H1 (cell line): ENCODE data around the gene THOC6. TPM values are rescaled to one million over a fixed set of nuclear protein-coding genes. Genes with fewer than 3 reads are reported as not detected.
A peak's percentile ranks its signal among the peaks of the same experiment; 100 is the strongest.

Source experiments
- CTCF ChIA-PET: fragments of 300-600 bp; sonication (Branson Sonifier 250); formaldehyde crosslinking; loops from one replicate; lab custom pipeline; 2021; ENCODE audit not compliant: partially characterized antibody; lab: Charles Lee
- POLR2A ChIA-PET: fragments of 300-600 bp; sonication (Branson Sonifier 250); formaldehyde crosslinking; loops from one replicate; lab custom pipeline; 2021; ENCODE audit warnings: inconsistent platforms; ENCODE audit not compliant: partially characterized antibody; lab: Charles Lee
- DNase-seq, 2 experiments: peaks; one replicate each; pipeline versions ENCODE4 v3.0.0 to v3.0.0-alpha.2; 2010 to 2022; ENCODE audit warnings: low spot score in 2 of 2, low read depth in 1 of 2, mixed read lengths in 1 of 2
- FAIRE-seq: peaks from 2 replicates; lab custom pipeline; 2011; peaks lifted over from hg19 to GRCh38; lab: Jason Lieb, UNC
- H2AFZ ChIP-seq: 2 replicates; pipeline ENCODE4 v1.8.1; 2012; ENCODE audit warnings: low read length, inconsistent platforms
- H2AK5ac ChIP-seq: 2 replicates; pipeline ENCODE4 v1.6.1; 2013; ENCODE audit warnings: low read depth, low read length
- H2BK120ac ChIP-seq: replicated peaks from 2 replicates; pipeline ENCODE3; 2013; ENCODE audit warnings: low read depth, low read length, inconsistent platforms
- H2BK12ac ChIP-seq: 2 replicates; pipeline ENCODE4 v1.6.1; 2013; ENCODE audit warnings: low read depth, low read length
- H2BK15ac ChIP-seq: 2 replicates; pipeline ENCODE4 v1.6.1; 2013; ENCODE audit warnings: low read length
- H2BK20ac ChIP-seq: 2 replicates; pipeline ENCODE4 v1.6.1; 2013; ENCODE audit warnings: low read length
- H2BK5ac ChIP-seq: 2 replicates; pipeline ENCODE4 v1.6.1; 2013; ENCODE audit warnings: low read depth, low read length
- H3K14ac ChIP-seq: 2 replicates; pipeline ENCODE4 v1.6.1; 2013; ENCODE audit warnings: inconsistent platforms; ENCODE audit not compliant: insufficient read length
- H3K18ac ChIP-seq: 2 replicates; pipeline ENCODE4 v1.6.1; 2013; ENCODE audit warnings: low read length; ENCODE audit errors: extremely low read depth
- H3K23ac ChIP-seq: 2 replicates; pipeline ENCODE4 v1.6.1; 2013; ENCODE audit warnings: inconsistent platforms; ENCODE audit not compliant: insufficient read length
- H3K23me2 ChIP-seq: 2 replicates; pipeline ENCODE4 v1.6.1; 2013; ENCODE audit warnings: low read depth, low read length
- H3K27ac ChIP-seq: 2 replicates; pipeline ENCODE4 v1.6.1; 2011; ENCODE audit warnings: low read depth, low read length, inconsistent platforms
- H3K27me3 ChIP-seq, 4 experiments: replicated peaks in 1 of 4; 1 replicate in 1 of 4; 2 replicates in 3 of 4; pipeline versions ENCODE4 v1.6.1 to v1.8.1; 2011 to 2013; ENCODE audit warnings: low read length in 3 of 4, mild to moderate bottlenecking in 3 of 4, inconsistent platforms in 2 of 4, mixed read lengths in 2 of 4, moderate library complexity in 1 of 4; ENCODE audit not compliant: control insufficient read depth in 3 of 4, insufficient read depth in 3 of 4; ENCODE audit errors: extremely low read depth in 1 of 4
- H3K36me3 ChIP-seq, 4 experiments: 2 replicates each; pipeline versions ENCODE4 v1.6.1 to v1.8.1; 2011 to 2013; ENCODE audit warnings: mild to moderate bottlenecking in 4 of 4, low read length in 3 of 4, moderate library complexity in 2 of 4, control low read depth in 1 of 4, inconsistent platforms in 1 of 4; ENCODE audit not compliant: insufficient read depth in 4 of 4, control insufficient read depth in 2 of 4
- H3K4ac ChIP-seq: replicated peaks from 2 replicates; pipeline ENCODE3; 2013; ENCODE audit warnings: low read length, low read depth, mixed read lengths, inconsistent platforms; ENCODE audit not compliant: insufficient read length
- H3K4me1 ChIP-seq, 4 experiments: replicated peaks in 1 of 4; 1 replicate in 1 of 4; 2 replicates in 3 of 4; pipeline versions ENCODE4 v1.6.1 to v1.8.1; 2011 to 2013; ENCODE audit warnings: low read length in 3 of 4, inconsistent platforms in 2 of 4, mixed read lengths in 1 of 4; ENCODE audit not compliant: insufficient read depth in 4 of 4, control insufficient read depth in 3 of 4
- H3K4me2 ChIP-seq, 2 experiments: 2 replicates each; pipeline versions ENCODE4 v1.6.1 to v1.8.1; 2011 to 2013; ENCODE audit warnings: low read depth in 2 of 2, low read length in 2 of 2, control low read depth in 1 of 2, inconsistent platforms in 1 of 2, mild to moderate bottlenecking in 1 of 2; ENCODE audit not compliant: insufficient read depth in 1 of 2
- H3K4me3 ChIP-seq, 4 experiments: fragments of 200-600, 300-600 bp in 1 of 4; sonication (generic), shearing (Covaris generic), sonication (Bioruptor Twin) in 1 of 4; 2 replicates each; pipeline versions ENCODE4 v1.5.1 to v1.8.1; 2011 to 2016; ENCODE audit warnings: low read length in 4 of 4, low read depth in 3 of 4, control low read depth in 2 of 4, inconsistent platforms in 2 of 4, mild to moderate bottlenecking in 2 of 4, mixed read lengths in 1 of 4, moderate library complexity in 1 of 4; ENCODE audit not compliant: insufficient read depth in 2 of 4; ENCODE audit errors: extremely low read depth in 1 of 4
- H3K56ac ChIP-seq: replicated peaks from 2 replicates; pipeline ENCODE3; 2013; ENCODE audit warnings: low read depth, mild to moderate bottlenecking, mixed read lengths, low read length, inconsistent platforms; ENCODE audit not compliant: insufficient read length
- H3K79me1 ChIP-seq: 2 replicates; pipeline ENCODE4 v1.6.1; 2013; ENCODE audit warnings: low read depth, low read length, control low read depth
- H3K79me2 ChIP-seq, 2 experiments: 2 replicates each; pipeline versions ENCODE4 v1.6.1 to v1.8.1; 2012 to 2013; ENCODE audit warnings: low read length in 2 of 2, mild to moderate bottlenecking in 2 of 2, inconsistent platforms in 1 of 2; ENCODE audit not compliant: insufficient read depth in 2 of 2, control insufficient read depth in 1 of 2
- H3K9ac ChIP-seq, 4 experiments: replicated peaks in 1 of 4; 1 replicate in 1 of 4; 2 replicates in 3 of 4; pipeline versions ENCODE4 v1.6.1 to v1.8.1; 2011 to 2013; ENCODE audit warnings: low read depth in 3 of 4, low read length in 3 of 4, control low read depth in 2 of 4, mild to moderate bottlenecking in 2 of 4, moderate library complexity in 2 of 4, inconsistent platforms in 1 of 4; ENCODE audit errors: extremely low read depth in 1 of 4
- H3K9me3 ChIP-seq, 2 experiments: 2 replicates each; pipeline versions ENCODE4 v1.6.1 to v1.8.1; 2012 to 2013; ENCODE audit warnings: mild to moderate bottlenecking in 2 of 2, moderate library complexity in 2 of 2, control low read depth in 1 of 2, inconsistent platforms in 1 of 2, low read depth in 1 of 2, low read length in 1 of 2, mixed read lengths in 1 of 2; ENCODE audit not compliant: insufficient read depth in 2 of 2
- H4K20me1 ChIP-seq, 2 experiments: replicated peaks in 1 of 2; 2 replicates each; pipeline versions ENCODE3 to v1.8.1; 2011 to 2013; ENCODE audit warnings: inconsistent platforms in 2 of 2, low read length in 2 of 2, mild to moderate bottlenecking in 1 of 2; ENCODE audit not compliant: insufficient read depth in 2 of 2, control insufficient read depth in 1 of 2
- H4K5ac ChIP-seq: 2 replicates; pipeline ENCODE4 v1.6.1; 2013; ENCODE audit warnings: low read length, low read depth, mixed read lengths, inconsistent platforms; ENCODE audit not compliant: insufficient read length
- H4K8ac ChIP-seq: 2 replicates; pipeline ENCODE4 v1.8.0; 2013; ENCODE audit warnings: mild to moderate bottlenecking, moderate library complexity, low read length, inconsistent platforms; ENCODE audit not compliant: insufficient read depth; ENCODE audit errors: extremely low read depth
- H4K91ac ChIP-seq: replicated peaks from 2 replicates; pipeline ENCODE3; 2013; ENCODE audit warnings: low read length, mixed read lengths, inconsistent platforms; ENCODE audit not compliant: insufficient read length
- ATF3 ChIP-seq: IDR thresholded peaks from 2 replicates; pipeline ENCODE4 v1.6.1; 2011; ENCODE audit warnings: low read depth, mild to moderate bottlenecking, low read length; ENCODE audit not compliant: insufficient read depth
- CBX8 ChIP-seq: fragments of 300-800, 300-1000 bp; sonication (generic); IDR thresholded peaks from 2 replicates; pipeline ENCODE4 v1.7.1; 2016; ENCODE audit warnings: low read depth, low read length, borderline replicate concordance
- CEBPB ChIP-seq: IDR thresholded peaks from 2 replicates; pipeline ENCODE4 v1.6.1; 2012; ENCODE audit warnings: low read depth, low read length
- CREB1 ChIP-seq: IDR thresholded peaks from 2 replicates; pipeline ENCODE4 v1.6.1; 2012; ENCODE audit warnings: inconsistent platforms
- E2F6 ChIP-seq: IDR thresholded peaks from 2 replicates; pipeline ENCODE4 v1.6.1; 2012; ENCODE audit warnings: inconsistent platforms
- JUND ChIP-seq: IDR thresholded peaks from 2 replicates; pipeline ENCODE4 v1.6.1; 2011; ENCODE audit warnings: mild to moderate bottlenecking, improper control_type of control experiment, low read length
- KDM5A ChIP-seq: fragments of 200-600 bp; IDR thresholded peaks from 2 replicates; pipeline ENCODE4 v1.7.1; 2012; ENCODE audit warnings: mild to moderate bottlenecking, low read length, inconsistent platforms, mixed read lengths
- MAX ChIP-seq: IDR thresholded peaks from 2 replicates; pipeline ENCODE4 v1.6.1; 2012; ENCODE audit warnings: inconsistent platforms
- POLR2AphosphoS5 ChIP-seq: IDR thresholded peaks from 2 replicates; pipeline ENCODE4 v1.6.1; 2011; ENCODE audit warnings: low read depth, low read length
- TCF12 ChIP-seq: IDR thresholded peaks from 2 replicates; pipeline ENCODE4 v1.6.1; 2011; ENCODE audit warnings: low read depth, mild to moderate bottlenecking, low read length
- WGBS, 2 experiments: shearing (Covaris generic) in 1 of 2; methylation state at CpG; one replicate each; pipeline versions ENCODE4 v1.1.6 to v1.1.7; 2013 to 2015; ENCODE audit warnings: low lambda C conversion rate in 2 of 2, mixed read lengths in 2 of 2, inconsistent platforms in 1 of 2, low coverage in 1 of 2, missing lambda C conversion rate in 1 of 2; ENCODE audit not compliant: insufficient replicate concordance in 2 of 2, insufficient coverage in 1 of 2, insufficient read length in 1 of 2; ENCODE audit errors: extremely low coverage in 1 of 2, missing lambda C conversion rate in 1 of 2; 5-methylcytosine and 5-hydroxymethylcytosine counted together
- polyA plus RNA-seq, 7 experiments: library from polyadenylated mRNA; depleted of rRNA in 3 of 7; stranded (reverse) in 5 of 7; unstranded in 2 of 7; fragments of >200 nt in 5 of 7; fragments of 200-250 nt in 2 of 7; gene quantifications; 1 replicate in 5 of 7; 2 replicates in 1 of 7; 4 replicates in 1 of 7; pipeline versions ENCODE4 v1.2.1 to v1.2.3, GENCODE V29; 2011 to 2013; ENCODE audit warnings: missing spikeins in 2 of 7, mixed read lengths in 2 of 7
- total RNA-seq: library from RNA; stranded (reverse); fragmentation: NEBNext Ultra II Directional; extraction: Animal tissue kit (Norgen Biotek cat#: 25700); gene quantifications from 2 replicates; pipeline ENCODE4 v1.2.1, GENCODE V29; 2021

THOC6 gene
- total and polyA plus RNA-seq, 2 of the 8 experiments (the other 6 are each of a cell fraction or from before 2014, with no cell fraction given) = 78.5 to 111 TPM

GRCh38 chr16:3038256-3038655, 14.4 kb downstream of the THOC6 start:
- 40% methylated on average over 11 of the region's 11 CpGs; no CpG with 5 or more reads in 1 of the 2 experiments for WGBS, 2 experiments
- peaks cover 0 to 11% (median 3%) of the 10 kb centered on the region in 4 experiments; a peak in 1 of 7 replicates for H3K27me3 ChIP-seq
- no peak overlapping the region for H3K9ac ChIP-seq
- TF ChIP-seq ATF3 (peak; percentile 84), JUND (peak; percentile 82), CEBPB (peak; percentile 99), MAX (peak; percentile 20), CREB1 (peak; percentile 35; the same call in 1 of the 2 replicates), E2F6 (0 out of 2 replicates have a peak, but pooled peaks have one; percentile 25), TCF12 (no peak), CBX8 (no peak), POLR2AphosphoS5 (peak; percentile 49; the same call in 1 of the 2 replicates), KDM5A (no peak)

More at GRCh38 chr16:3038256-3038655, 14.4 kb downstream of the THOC6 start:
- H3K79me1 ChIP-seq = 0 out of 2 replicates have a peak, but pooled peaks cover 2% of the 10 kb centered on the region
- H2AK5ac ChIP-seq = 0 out of 2 replicates have a peak overlapping the region, but pooled peaks have one; percentile 24
- H2BK5ac ChIP-seq = no peak overlapping the region; the same call in 1 of the 2 replicates
- no peak overlapping the region; the same call in 1 of the 2 replicates for H2BK20ac ChIP-seq
- FAIRE-seq (peak; percentile 70), DNase-seq (peak in 1 of 2 experiments; percentile 63)
- ChIA-PET CTCF (interaction anchor here (0.6 to 23.8 kb wide), 13 partner anchors 6 to 94 kb away, joined by 3 to 639 read pairs (median 6); partner anchors contain the start of genes CLDN9 and ZSCAN10), POLR2A (interaction anchor here (0.6 to 34.8 kb wide), 15 partner anchors 8 to 1471 kb away, joined by 3 to 1808 read pairs (median 5); partner anchors contain the start of genes CLDN6, CLDN9, HCFC1R1 and MMP25)
- H3K4me2 ChIP-seq = peak overlapping the region; percentile 18 to 25; a peak in 1 of 4 replicates
- no peak overlapping the region for H3K4ac ChIP-seq
- H3K27ac ChIP-seq = no peak overlapping the region; the same call in 1 of the 2 replicates
- H3K23ac ChIP-seq = no peak overlapping the region
- peak overlapping the region; percentile 1 for H4K91ac ChIP-seq
- no peak overlapping the region for H2AFZ ChIP-seq
- H2BK15ac ChIP-seq = peak overlapping the region; percentile 46; the same call in 1 of the 2 replicates
- peak overlapping the region; percentile 71; the same call in 1 of the 2 replicates for H3K18ac ChIP-seq
- peak overlapping the region; percentile 81; the same call in 1 of the 2 replicates for H4K8ac ChIP-seq
- H3K79me2 ChIP-seq = no peaks in the 10 kb centered on the region
- H4K5ac ChIP-seq = peak overlapping the region; percentile 51
- 0 out of 2 replicates have a peak overlapping the region, but pooled peaks have one; percentile 32 for H2BK12ac ChIP-seq
- H3K36me3 ChIP-seq = no peaks in the 10 kb centered on the region
- H3K14ac ChIP-seq = no peak overlapping the region
- peaks cover 2 to 12% of the 10 kb centered on the region in 2 experiments for H4K20me1 ChIP-seq
- no peaks in the 10 kb centered on the region for H3K9me3 ChIP-seq
- H3K56ac ChIP-seq = no peak overlapping the region
- peaks cover 3% of the 10 kb centered on the region; the same call in 1 of the 2 replicates for H3K23me2 ChIP-seq
- no peak overlapping the region; a peak in 1 of 8 replicates for H3K4me3 ChIP-seq
- H3K4me1 ChIP-seq = peaks cover 3 to 19% (median 12%) of the 10 kb centered on the region in 4 experiments
- H2BK120ac ChIP-seq = no peak overlapping the region
